ENCODE data around the gene RPS6KL1.

RPS6KL1 gene

GRCh38 chr14:74947353-74948227 lies 24.5 kb upstream of the RPS6KL1 start:
- TF ChIP-seq CTCF (IDR thresholded peaks at IDR 0.05), result no peak
- Histone ChIP-seq H3K9ac (no peak overlapping the region), H3K27me3 (ENCODE audit: control insufficient read depth, insufficient read depth, low read length) (no peaks in the 10 kb centered on the region), H3K36me3 (ENCODE audit: control insufficient read depth, insufficient read depth, low read length) (no peaks in the 10 kb centered on the region), H2AFZ (no peak overlapping the region), H3K9me3 (ENCODE audit: control insufficient read depth, low read length) (no peaks in the 10 kb centered on the region), H3K4me3 (ENCODE audit: low read depth, low read length) (no peak overlapping the region), H3K27ac (no peak overlapping the region), H3K4me1 (peaks cover 3% of the 10 kb centered on the region), H3K4me2 (ENCODE audit: low read length) (no peak overlapping the region), H3K79me2 (no peaks in the 10 kb centered on the region)

GRCh38 chr14:74946659-74947281 lies 23.7 kb upstream of the RPS6KL1 start:
- no peaks in the 10 kb centered on the region for H3K79me2 ChIP-seq
- TF ChIP-seq CTCF (IDR thresholded peaks at IDR 0.05), result no peak
- H3K27me3 ChIP-seq (ENCODE audit: control insufficient read depth, insufficient read depth, low read length), result no peaks in the 10 kb centered on the region
- H3K27ac ChIP-seq, result no peak overlapping the region
- H3K4me3 ChIP-seq (ENCODE audit: low read depth, low read length), result no peak overlapping the region
- no peak overlapping the region for H3K9ac ChIP-seq
- H3K36me3 ChIP-seq (ENCODE audit: control insufficient read depth, insufficient read depth, low read length), result no peaks in the 10 kb centered on the region
- H3K4me1 ChIP-seq, result no peaks in the 10 kb centered on the region
- peak overlapping the region; percentile 65 for H2AFZ ChIP-seq
- H3K9me3 ChIP-seq (ENCODE audit: control insufficient read depth, low read length), result no peaks in the 10 kb centered on the region
- H3K4me2 ChIP-seq (ENCODE audit: low read length), result no peak overlapping the region

- H2AFZ ChIP-seq, result peak overlapping the region; percentile 65
- no peak overlapping the region for H3K27ac ChIP-seq
- no peaks in the 10 kb centered on the region for H3K36me3 ChIP-seq (ENCODE audit: control insufficient read depth, insufficient read depth, low read length)
- no peak overlapping the region for H3K9ac ChIP-seq
- no peaks in the 10 kb centered on the region for H3K9me3 ChIP-seq (ENCODE audit: control insufficient read depth, low read length)
- H3K4me1 ChIP-seq, result no peaks in the 10 kb centered on the region
- H3K27me3 ChIP-seq (ENCODE audit: control insufficient read depth, insufficient read depth, low read length), result no peaks in the 10 kb centered on the region
- H3K4me2 ChIP-seq (ENCODE audit: low read length), result no peak overlapping the region
- TF ChIP-seq CTCF (IDR thresholded peaks at IDR 0.05), result peak; percentile 96
- H3K79me2 ChIP-seq, result no peaks in the 10 kb centered on the region
- no peak overlapping the region for H3K4me3 ChIP-seq (ENCODE audit: low read depth, low read length)
Measured at GRCh38 chr14:74945852-74946658, 23.0 kb upstream of the RPS6KL1 start.

- Histone ChIP-seq H2AFZ (no peak overlapping the region), H3K27me3 (ENCODE audit: control insufficient read depth, insufficient read depth, low read length) (no peaks in the 10 kb centered on the region), H3K4me1 (no peaks in the 10 kb centered on the region)
Measured at GRCh38 chr14:74945261-74945851, 22.3 kb upstream of the RPS6KL1 start.

More at GRCh38 chr14:74945261-74945851, 22.3 kb upstream of the RPS6KL1 start:
- Histone ChIP-seq H3K4me2 (ENCODE audit: low read length) (no peak overlapping the region), H3K9ac (no peak overlapping the region), H3K79me2 (no peaks in the 10 kb centered on the region), H3K9me3 (ENCODE audit: control insufficient read depth, low read length) (no peaks in the 10 kb centered on the region), H3K4me3 (ENCODE audit: low read depth, low read length) (no peak overlapping the region), H3K36me3 (ENCODE audit: control insufficient read depth, insufficient read depth, low read length) (no peaks in the 10 kb centered on the region), H3K27ac (no peak overlapping the region)
- TF ChIP-seq CTCF (IDR thresholded peaks at IDR 0.05), result peak; percentile 31
